Measurements from ENCODE around the gene RASL11B.

The RASL11B gene

DNA sequence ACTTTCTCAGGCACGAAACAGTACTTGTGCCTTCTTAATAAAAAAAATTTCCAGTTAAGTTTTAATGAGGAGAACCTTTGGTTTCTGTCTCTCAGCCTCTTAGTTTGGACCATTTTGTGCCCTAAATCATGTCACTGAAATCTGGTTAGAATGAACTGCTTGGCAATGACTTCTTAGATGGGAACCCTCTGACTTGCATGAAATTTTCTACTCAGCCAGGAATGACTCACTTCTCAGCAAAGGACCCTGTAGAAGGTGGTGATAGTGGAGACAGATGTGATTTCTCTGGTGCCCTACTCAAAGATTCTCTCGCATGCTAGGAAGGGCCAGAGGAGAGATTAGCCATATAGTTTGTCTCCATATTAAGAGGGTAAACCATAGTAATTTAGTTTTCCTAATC is 50.5 kb downstream of the RASL11B start:
- DNase-seq (ENCODE audit: low read depth in 1 of 2, low spot score in 1 of 2): no peak

DNA sequence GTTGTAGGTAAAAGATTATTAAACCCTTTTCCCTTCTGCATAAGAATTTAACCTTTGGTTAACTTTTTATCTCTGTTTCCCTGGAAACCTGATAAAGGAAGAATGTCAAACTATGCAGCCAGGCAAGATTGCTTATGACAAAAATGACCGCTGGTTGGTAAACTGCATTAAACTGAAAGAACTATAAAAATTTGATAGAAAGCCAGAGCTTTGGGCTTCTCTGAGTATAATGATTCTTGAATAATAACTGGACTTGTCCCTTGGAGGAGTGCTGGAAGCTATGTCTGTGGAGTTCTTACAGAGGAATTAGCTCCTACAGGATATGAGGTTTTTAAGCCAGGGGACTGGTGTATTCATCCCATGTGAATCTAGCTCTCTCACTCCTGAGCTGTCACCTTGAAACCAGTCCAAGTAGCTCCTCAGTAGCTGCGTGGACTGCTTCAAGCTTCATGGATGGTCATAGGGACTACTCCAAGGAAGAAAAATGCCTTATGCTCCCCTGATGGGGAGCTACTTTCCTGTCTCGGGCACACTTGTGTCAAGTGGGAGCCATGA is 52.0 kb downstream of the RASL11B start:
- DNase-seq (ENCODE audit: low read depth in 1 of 2, low spot score in 1 of 2): no peak

DNA sequence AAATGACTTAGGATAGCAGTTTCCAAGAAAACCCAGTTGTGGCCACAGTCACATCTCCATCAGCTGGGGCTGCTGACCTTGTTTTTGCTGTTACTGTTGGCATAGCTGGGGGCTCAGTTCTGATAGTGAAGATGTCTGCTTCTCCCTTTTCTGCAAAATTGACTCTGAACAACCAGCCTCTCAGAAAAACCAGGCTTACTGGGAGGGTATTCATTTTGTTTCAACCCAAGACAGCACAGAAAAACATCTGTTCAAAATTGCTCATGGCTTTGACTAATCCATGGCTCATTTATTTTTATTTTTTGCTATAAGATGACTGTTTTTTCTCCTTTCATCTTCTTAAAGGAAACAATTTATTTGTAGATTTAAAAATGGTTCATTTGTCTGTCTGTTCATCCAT is 53.1 kb downstream of the RASL11B start:
- no peak for DNase-seq (ENCODE audit: low read depth in 1 of 2, low spot score in 1 of 2)

- no peak for DNase-seq (ENCODE audit: low read depth in 1 of 2, low spot score in 1 of 2)
These were observed 53.7 kb downstream of the RASL11B start for GRCh38 chr4:52915730-52916300.
